HepG2 (cell line): ENCODE measurements around the gene SMARCE1. TPM values are rescaled to one million over a fixed set of nuclear protein-coding genes. Genes with fewer than 3 reads are reported as not detected.

Experiments
- CEBPG ChIP-seq: IDR thresholded peaks from 2 replicates; pipeline ENCODE4 v1.6.1; 2016
- EP300 ChIP-seq, 3 experiments: sonication (generic) in 1 of 3; formaldehyde crosslinking in 1 of 3; IDR thresholded peaks; 2 replicates each; pipeline versions ENCODE4 v1.5.1 to v1.6.1; 2011 to 2020; ENCODE audit warnings: low read depth in 2 of 3, low read length in 2 of 3, borderline replicate concordance in 1 of 3, improper control_type of control experiment in 1 of 3, mild to moderate bottlenecking in 1 of 3, missing genetic modification reagents in 1 of 3, moderate library complexity in 1 of 3
- MEF2D ChIP-seq: sonication (generic); formaldehyde crosslinking; IDR thresholded peaks from 2 replicates; pipeline ENCODE4 v1.5.1; 2020; ENCODE audit warnings: mild to moderate bottlenecking, missing genetic modification reagents
- MEIS2 ChIP-seq: sonication (generic); formaldehyde crosslinking; IDR thresholded peaks from 2 replicates; pipeline ENCODE4 v1.9.0; 2021; ENCODE audit warnings: mild to moderate bottlenecking, missing genetic modification reagents
- ZNF207 ChIP-seq: fragments of 450-650 bp; IDR thresholded peaks from 2 replicates; pipeline ENCODE4 v1.6.1; 2016; ENCODE audit warnings: antibody characterized with exemption, borderline replicate concordance
- ZNF24 ChIP-seq: fragments of 450-650 bp; IDR thresholded peaks from 2 replicates; pipeline ENCODE4 v1.6.1; 2017; ENCODE audit warnings: antibody characterized with exemption, mild to moderate bottlenecking
- ZNF292 ChIP-seq: sonication (generic); formaldehyde crosslinking; IDR thresholded peaks from 2 replicates; pipeline ENCODE4 v1.8.1; 2022; ENCODE audit warnings: mild to moderate bottlenecking, low read depth, missing genetic modification reagents, borderline replicate concordance
- ZNF468 ChIP-seq: sonication (generic); formaldehyde crosslinking; IDR thresholded peaks from 2 replicates; pipeline ENCODE4 v1.8.0; 2022; ENCODE audit warnings: mild to moderate bottlenecking, moderate library complexity, missing genetic modification reagents
- ZNF777 ChIP-seq: sonication (generic); formaldehyde crosslinking; IDR thresholded peaks from 2 replicates; pipeline ENCODE4 v1.4.0; 2020; ENCODE audit warnings: missing genetic modification reagents
- ZNF839 ChIP-seq: sonication (generic); formaldehyde crosslinking; IDR thresholded peaks from 2 replicates; pipeline ENCODE4 v1.4.0; 2020; ENCODE audit warnings: missing genetic modification reagents, mild to moderate bottlenecking, borderline replicate concordance
- polyA plus RNA-seq, 8 experiments: library from polyadenylated mRNA; depleted of rRNA in 3 of 8; stranded (reverse) in 7 of 8; unstranded in 1 of 8; fragments of >200 nt; fragmentation: Illumina TruSeq in 4 of 8; extraction: Trizol in 4 of 8; gene quantifications; 2 replicates each; pipeline versions ENCODE4 v1.2.1 to v1.2.3, GENCODE V29; 2011 to 2016; ENCODE audit warnings: low read depth in 4 of 8, missing spikeins in 1 of 8, mixed read lengths in 1 of 8; ENCODE audit not compliant: insufficient read depth in 1 of 8
- total RNA-seq, 5 experiments: library from RNA; depleted of rRNA; stranded (reverse); fragments of >200 nt; fragmentation: Illumina TruSeq; extraction: Trizol; gene quantifications; 2 replicates each; pipeline ENCODE4 v1.2.3, GENCODE V29; 2016; ENCODE audit warnings: low read depth in 1 of 5
- TF ChIP-seq, protein P1 (sequence below): IDR thresholded peaks from 2 replicates; pipeline ENCODE4 v1.6.1; 2016; ENCODE audit warnings: missing compliant biosample characterization, missing genetic modification reagents, borderline replicate concordance
- TF ChIP-seq, protein P2 (sequence below): sonication (generic); formaldehyde crosslinking; IDR thresholded peaks from 2 replicates; pipeline ENCODE4 v1.5.1; 2020; ENCODE audit warnings: missing genetic modification reagents, mild to moderate bottlenecking, borderline replicate concordance
- TF ChIP-seq, protein P3 (sequence below): sonication (generic); formaldehyde crosslinking; IDR thresholded peaks from 2 replicates; pipeline ENCODE4 v1.8.0; 2022; ENCODE audit warnings: low read depth, missing genetic modification reagents
- TF ChIP-seq, protein P4 (sequence below): sonication (generic); formaldehyde crosslinking; IDR thresholded peaks from 2 replicates; pipeline ENCODE4 v1.4.0; 2020; ENCODE audit warnings: missing genetic modification reagents, borderline replicate concordance
- TF ChIP-seq, protein P5 (sequence below): IDR thresholded peaks from 2 replicates; pipeline ENCODE4 v1.6.1; 2012; ENCODE audit warnings: inconsistent platforms
- TF ChIP-seq, protein P6 (sequence below): sonication (generic); formaldehyde crosslinking; IDR thresholded peaks from 2 replicates; pipeline ENCODE4 v1.5.0; 2020; ENCODE audit warnings: missing genetic modification reagents

SMARCE1 gene
- total and polyA plus RNA-seq, 2 of the 13 experiments (the other 11 are each of a cell fraction or from before 2014, with no cell fraction given): 43.5 to 127 TPM

DNA sequence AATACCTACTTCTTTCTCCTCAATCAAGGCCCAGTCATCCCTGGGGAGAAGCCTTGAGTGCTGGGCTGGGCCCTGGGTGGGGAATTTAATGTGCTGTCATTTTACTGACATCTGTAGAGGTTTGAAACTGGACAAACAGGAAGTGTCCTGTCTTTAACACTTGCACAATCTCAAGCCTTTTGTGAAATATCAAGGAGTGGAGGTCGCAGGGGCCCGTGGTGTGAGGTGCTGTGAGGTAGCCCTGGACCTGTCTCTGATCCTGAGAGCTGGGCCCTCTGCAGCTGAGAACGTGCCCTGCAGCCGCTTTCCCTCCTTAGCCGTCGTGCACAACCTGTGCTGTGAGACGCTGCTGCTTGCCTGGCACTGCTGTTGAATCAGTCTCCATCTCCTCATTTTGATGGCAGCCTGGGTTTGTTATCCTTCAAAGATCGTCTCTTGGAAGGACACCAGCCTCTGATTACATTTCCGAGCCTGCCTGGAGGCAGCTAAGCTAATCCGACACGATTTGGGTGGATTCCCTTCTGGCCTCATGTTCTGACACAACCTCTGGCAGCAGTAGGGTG lies 29.9 kb downstream of the SMARCE1 start (continued):
- TF ChIP-seq, protein P1, sequence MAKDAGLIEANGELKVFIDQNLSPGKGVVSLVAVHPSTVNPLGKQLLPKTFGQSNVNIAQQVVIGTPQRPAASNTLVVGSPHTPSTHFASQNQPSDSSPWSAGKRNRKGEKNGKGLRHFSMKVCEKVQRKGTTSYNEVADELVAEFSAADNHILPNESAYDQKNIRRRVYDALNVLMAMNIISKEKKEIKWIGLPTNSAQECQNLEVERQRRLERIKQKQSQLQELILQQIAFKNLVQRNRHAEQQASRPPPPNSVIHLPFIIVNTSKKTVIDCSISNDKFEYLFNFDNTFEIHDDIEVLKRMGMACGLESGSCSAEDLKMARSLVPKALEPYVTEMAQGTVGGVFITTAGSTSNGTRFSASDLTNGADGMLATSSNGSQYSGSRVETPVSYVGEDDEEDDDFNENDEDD (CRISPR knock-in tag): peak; percentile 82; the same call in 1 of the 2 replicates
- TF ChIP-seq ZNF24: no peak
- TF ChIP-seq MEF2D (CRISPR knock-in tag): 0 out of 2 replicates have a peak, but pooled peaks have one; percentile 30
- peak; percentile 41 for TF ChIP-seq CEBPG (CRISPR knock-in tag)
- TF ChIP-seq, protein P2, sequence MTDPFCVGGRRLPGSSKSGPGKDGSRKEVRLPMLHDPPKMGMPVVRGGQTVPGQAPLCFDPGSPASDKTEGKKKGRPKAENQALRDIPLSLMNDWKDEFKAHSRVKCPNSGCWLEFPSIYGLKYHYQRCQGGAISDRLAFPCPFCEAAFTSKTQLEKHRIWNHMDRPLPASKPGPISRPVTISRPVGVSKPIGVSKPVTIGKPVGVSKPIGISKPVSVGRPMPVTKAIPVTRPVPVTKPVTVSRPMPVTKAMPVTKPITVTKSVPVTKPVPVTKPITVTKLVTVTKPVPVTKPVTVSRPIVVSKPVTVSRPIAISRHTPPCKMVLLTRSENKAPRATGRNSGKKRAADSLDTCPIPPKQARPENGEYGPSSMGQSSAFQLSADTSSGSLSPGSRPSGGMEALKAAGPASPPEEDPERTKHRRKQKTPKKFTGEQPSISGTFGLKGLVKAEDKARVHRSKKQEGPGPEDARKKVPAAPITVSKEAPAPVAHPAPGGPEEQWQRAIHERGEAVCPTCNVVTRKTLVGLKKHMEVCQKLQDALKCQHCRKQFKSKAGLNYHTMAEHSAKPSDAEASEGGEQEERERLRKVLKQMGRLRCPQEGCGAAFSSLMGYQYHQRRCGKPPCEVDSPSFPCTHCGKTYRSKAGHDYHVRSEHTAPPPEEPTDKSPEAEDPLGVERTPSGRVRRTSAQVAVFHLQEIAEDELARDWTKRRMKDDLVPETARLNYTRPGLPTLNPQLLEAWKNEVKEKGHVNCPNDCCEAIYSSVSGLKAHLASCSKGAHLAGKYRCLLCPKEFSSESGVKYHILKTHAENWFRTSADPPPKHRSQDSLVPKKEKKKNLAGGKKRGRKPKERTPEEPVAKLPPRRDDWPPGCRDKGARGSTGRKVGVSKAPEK (CRISPR knock-in tag): peak; percentile 77; the same call in 1 of the 2 replicates
- TF ChIP-seq, protein P3, sequence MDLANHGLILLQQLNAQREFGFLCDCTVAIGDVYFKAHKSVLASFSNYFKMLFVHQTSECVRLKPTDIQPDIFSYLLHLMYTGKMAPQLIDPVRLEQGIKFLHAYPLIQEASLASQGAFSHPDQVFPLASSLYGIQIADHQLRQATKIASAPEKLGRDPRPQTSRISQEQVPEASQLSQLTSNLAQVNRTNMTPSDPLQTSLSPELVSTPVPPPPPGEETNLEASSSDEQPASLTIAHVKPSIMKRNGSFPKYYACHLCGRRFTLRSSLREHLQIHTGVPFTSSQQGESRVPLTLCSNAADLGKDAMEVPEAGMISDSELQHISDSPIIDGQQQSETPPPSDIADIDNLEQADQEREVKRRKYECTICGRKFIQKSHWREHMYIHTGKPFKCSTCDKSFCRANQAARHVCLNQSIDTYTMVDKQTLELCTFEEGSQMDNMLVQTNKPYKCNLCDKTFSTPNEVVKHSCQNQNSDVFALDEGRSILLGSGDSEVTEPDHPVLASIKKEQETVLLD (CRISPR knock-in tag): no peak
- TF ChIP-seq ZNF292 (CRISPR knock-in tag): peak; percentile 61; the same call in 1 of the 2 replicates
- TF ChIP-seq ZNF207: no peak
- TF ChIP-seq ZNF839: 0 out of 2 replicates have a peak, but pooled peaks have one; percentile 38
- TF ChIP-seq, protein P4, sequence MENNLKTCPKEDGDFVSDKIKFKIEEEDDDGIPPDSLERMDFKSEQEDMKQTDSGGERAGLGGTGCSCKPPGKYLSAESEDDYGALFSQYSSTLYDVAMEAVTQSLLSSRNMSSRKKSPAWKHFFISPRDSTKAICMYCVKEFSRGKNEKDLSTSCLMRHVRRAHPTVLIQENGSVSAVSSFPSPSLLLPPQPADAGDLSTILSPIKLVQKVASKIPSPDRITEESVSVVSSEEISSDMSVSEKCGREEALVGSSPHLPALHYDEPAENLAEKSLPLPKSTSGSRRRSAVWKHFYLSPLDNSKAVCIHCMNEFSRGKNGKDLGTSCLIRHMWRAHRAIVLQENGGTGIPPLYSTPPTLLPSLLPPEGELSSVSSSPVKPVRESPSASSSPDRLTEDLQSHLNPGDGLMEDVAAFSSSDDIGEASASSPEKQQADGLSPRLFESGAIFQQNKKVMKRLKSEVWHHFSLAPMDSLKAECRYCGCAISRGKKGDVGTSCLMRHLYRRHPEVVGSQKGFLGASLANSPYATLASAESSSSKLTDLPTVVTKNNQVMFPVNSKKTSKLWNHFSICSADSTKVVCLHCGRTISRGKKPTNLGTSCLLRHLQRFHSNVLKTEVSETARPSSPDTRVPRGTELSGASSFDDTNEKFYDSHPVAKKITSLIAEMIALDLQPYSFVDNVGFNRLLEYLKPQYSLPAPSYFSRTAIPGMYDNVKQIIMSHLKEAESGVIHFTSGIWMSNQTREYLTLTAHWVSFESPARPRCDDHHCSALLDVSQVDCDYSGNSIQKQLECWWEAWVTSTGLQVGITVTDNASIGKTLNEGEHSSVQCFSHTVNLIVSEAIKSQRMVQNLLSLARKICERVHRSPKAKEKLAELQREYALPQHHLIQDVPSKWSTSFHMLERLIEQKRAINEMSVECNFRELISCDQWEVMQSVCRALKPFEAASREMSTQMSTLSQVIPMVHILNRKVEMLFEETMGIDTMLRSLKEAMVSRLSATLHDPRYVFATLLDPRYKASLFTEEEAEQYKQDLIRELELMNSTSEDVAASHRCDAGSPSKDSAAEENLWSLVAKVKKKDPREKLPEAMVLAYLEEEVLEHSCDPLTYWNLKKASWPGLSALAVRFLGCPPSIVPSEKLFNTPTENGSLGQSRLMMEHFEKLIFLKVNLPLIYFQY (CRISPR knock-in tag): no peak
- TF ChIP-seq MEIS2 (CRISPR knock-in tag): peak; percentile 30; the same call in 1 of the 2 replicates
- TF ChIP-seq ZNF468 (CRISPR knock-in tag): no peak
- peak; percentile 63 for TF ChIP-seq ZNF777 (CRISPR knock-in tag)
- TF ChIP-seq, protein P5, sequence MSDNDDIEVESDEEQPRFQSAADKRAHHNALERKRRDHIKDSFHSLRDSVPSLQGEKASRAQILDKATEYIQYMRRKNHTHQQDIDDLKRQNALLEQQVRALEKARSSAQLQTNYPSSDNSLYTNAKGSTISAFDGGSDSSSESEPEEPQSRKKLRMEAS: peak; percentile 88
- no peak for TF ChIP-seq EP300 (IDR thresholded peaks at IDR 0.05; ENCODE audit: low read depth in 2 of 2, low read length in 2 of 2)
- TF ChIP-seq EP300 (CRISPR knock-in tag; IDR thresholded peaks at IDR 0.05; ENCODE audit: borderline replicate concordance): no peak
- TF ChIP-seq, protein P6, sequence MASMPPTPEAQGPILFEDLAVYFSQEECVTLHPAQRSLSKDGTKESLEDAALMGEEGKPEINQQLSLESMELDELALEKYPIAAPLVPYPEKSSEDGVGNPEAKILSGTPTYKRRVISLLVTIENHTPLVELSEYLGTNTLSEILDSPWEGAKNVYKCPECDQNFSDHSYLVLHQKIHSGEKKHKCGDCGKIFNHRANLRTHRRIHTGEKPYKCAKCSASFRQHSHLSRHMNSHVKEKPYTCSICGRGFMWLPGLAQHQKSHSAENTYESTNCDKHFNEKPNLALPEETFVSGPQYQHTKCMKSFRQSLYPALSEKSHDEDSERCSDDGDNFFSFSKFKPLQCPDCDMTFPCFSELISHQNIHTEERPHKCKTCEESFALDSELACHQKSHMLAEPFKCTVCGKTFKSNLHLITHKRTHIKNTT (CRISPR knock-in tag): no peak
